SK-N-MC (cell line): Measurements from ENCODE around the gene FTCD.

Source experiments
- DNase-seq: peaks from one replicate; pipeline ENCODE4 v3.0.0-alpha.2; 2011; ENCODE audit warnings: low read depth, low spot score
- H3K27ac ChIP-seq: fragments of 200-600 bp; sonication (generic); 2 replicates; pipeline ENCODE4 v1.5.1; 2016; ENCODE audit warnings: mixed run types
- H3K36me3 ChIP-seq: fragments of 200-600 bp; sonication (generic); 2 replicates; pipeline ENCODE4 v1.6.1; 2017; ENCODE audit warnings: antibody characterized with exemption, low read length, mixed read lengths; ENCODE audit not compliant: insufficient read depth
- H3K4me3 ChIP-seq: fragments of 200-600 bp; sonication (generic); 2 replicates; pipeline ENCODE4 v1.5.1; 2016
- H3K9ac ChIP-seq: fragments of 200-600 bp; sonication (generic); 2 replicates; pipeline ENCODE4 v1.8.0; 2017; ENCODE audit warnings: mixed run types, mixed read lengths; ENCODE audit not compliant: insufficient read length
- H3K9me3 ChIP-seq: fragments of 200-600 bp; sonication (generic); 2 replicates; pipeline ENCODE4 v1.6.1; 2017; ENCODE audit warnings: low read depth, mild to moderate bottlenecking, antibody characterized with exemption, low read length, moderate library complexity, mixed read lengths
- EZH2 ChIP-seq: fragments of 200-600 bp; sonication (generic); IDR thresholded peaks from one replicate; pipeline ENCODE4 v1.6.1; 2017; ENCODE audit warnings: antibody characterized with exemption
- FOXP2 ChIP-seq: optimal IDR thresholded peaks from 2 replicates; pipeline ENCODE3; 2011; ENCODE audit warnings: mild to moderate bottlenecking, moderate library complexity; ENCODE audit not compliant: insufficient read depth; ENCODE audit errors: extremely low read length, control extremely low read depth
- POLR2AphosphoS5 ChIP-seq: IDR thresholded peaks from 2 replicates; pipeline ENCODE4 v1.6.1; 2012; ENCODE audit warnings: mild to moderate bottlenecking, low read depth, low read length, borderline replicate concordance

FTCD gene

GRCh38 chr21:46119637-46120271, 35.6 kb downstream of the FTCD start:
- no peak overlapping the region for H3K9ac ChIP-seq
- no peak for DNase-seq
- H3K36me3 ChIP-seq: peaks cover 3% of the 10 kb centered on the region; the same call in 1 of the 2 replicates
- no peaks in the 10 kb centered on the region for H3K9me3 ChIP-seq
- no peak overlapping the region for H3K27ac ChIP-seq
- no peak overlapping the region for H3K4me3 ChIP-seq
- no peak for TF ChIP-seq EZH2
- TF ChIP-seq POLR2AphosphoS5: no peak
- TF ChIP-seq FOXP2: no peak

DNA sequence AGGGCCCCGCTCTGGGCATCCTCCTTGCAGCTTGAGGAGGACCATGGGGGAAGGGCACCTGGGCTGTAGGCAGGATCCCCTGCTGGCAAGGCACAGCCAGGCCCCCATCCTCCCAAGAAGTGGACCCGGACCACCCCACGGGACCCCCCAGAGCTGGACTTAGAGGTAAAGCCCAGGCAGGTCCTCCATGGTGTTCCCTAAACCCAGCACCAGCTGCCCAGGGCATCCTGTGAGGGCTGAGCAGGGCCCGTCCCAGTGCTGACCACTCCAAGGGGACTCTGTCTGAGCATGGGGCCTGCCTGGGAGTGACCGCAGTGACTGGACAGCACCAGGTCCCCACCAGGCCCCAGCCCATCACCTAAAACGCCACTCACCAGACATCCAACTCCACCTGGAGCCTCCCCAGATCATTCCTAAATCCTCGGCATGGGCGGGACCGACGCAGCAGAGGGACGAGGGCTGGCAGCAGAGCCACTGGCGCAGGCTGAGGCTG, 36.2 kb downstream of the FTCD start:
- DNase-seq: no peak
- no peak overlapping the region for H3K9ac ChIP-seq
- H3K4me3 ChIP-seq: no peak overlapping the region
- TF ChIP-seq EZH2 (no peak), FOXP2 (no peak), POLR2AphosphoS5 (no peak)
- H3K27ac ChIP-seq: no peak overlapping the region
- H3K9me3 ChIP-seq: no peaks in the 10 kb centered on the region
- peaks cover 5% of the 10 kb centered on the region; the same call in 1 of the 2 replicates for H3K36me3 ChIP-seq

DNA sequence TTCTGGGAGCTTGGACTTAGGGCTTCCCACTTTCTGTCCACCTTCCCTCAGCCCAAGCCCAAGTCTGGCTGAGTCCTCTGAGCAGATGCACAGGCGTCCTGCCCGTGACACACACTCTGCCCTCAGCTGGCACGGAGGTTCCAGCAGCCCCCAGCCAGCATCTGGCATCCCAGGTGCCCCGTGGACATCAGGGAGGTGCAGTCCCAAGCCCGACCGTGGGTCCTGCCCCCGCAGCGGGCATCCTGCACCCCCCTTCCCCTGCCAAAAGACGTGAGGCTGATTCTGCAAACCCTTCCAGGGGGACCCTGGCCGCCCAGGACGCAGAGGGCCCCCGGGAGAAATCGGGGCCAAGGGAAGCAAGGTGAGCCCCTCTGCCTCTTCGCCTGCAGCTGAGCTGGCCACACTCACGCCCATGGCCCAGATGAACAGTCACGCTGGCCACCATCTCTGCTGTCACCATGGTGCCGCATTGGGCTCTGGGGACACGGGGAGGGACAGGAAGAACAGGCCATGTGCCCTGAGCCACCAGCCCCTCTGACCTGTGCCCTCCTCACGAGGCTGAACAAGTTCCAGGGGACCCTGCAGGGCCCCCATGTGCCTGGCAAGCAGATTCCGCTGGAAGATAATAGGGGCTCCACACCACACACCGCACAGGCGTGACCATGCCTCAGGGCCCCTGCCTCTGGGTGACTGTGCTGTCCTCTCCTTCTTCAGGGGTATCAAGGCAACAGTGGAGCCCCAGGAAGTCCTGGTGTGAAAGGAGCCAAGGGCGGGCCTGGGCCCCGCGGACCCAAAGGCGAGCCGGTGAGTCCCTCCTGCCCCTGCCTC, 36.8 kb downstream of the FTCD start:
- no peak overlapping the region for H3K27ac ChIP-seq
- no peak overlapping the region for H3K4me3 ChIP-seq
- peaks cover 9% of the 10 kb centered on the region; the same call in 1 of the 2 replicates for H3K36me3 ChIP-seq
- TF ChIP-seq EZH2: no peak
- no peak for TF ChIP-seq POLR2AphosphoS5
- no peak for TF ChIP-seq FOXP2
- no peak for DNase-seq
- no peaks in the 10 kb centered on the region for H3K9me3 ChIP-seq
- no peak overlapping the region for H3K9ac ChIP-seq

GRCh38 chr21:46117586-46118315, 37.6 kb downstream of the FTCD start:
- no peaks in the 10 kb centered on the region for H3K9me3 ChIP-seq
- no peak overlapping the region for H3K27ac ChIP-seq
- no peak for DNase-seq
- H3K9ac ChIP-seq: no peak overlapping the region
- peaks cover 13% of the 10 kb centered on the region; the same call in 1 of the 2 replicates for H3K36me3 ChIP-seq
- TF ChIP-seq EZH2 (no peak), FOXP2 (no peak), POLR2AphosphoS5 (no peak)
- no peak overlapping the region for H3K4me3 ChIP-seq

DNA sequence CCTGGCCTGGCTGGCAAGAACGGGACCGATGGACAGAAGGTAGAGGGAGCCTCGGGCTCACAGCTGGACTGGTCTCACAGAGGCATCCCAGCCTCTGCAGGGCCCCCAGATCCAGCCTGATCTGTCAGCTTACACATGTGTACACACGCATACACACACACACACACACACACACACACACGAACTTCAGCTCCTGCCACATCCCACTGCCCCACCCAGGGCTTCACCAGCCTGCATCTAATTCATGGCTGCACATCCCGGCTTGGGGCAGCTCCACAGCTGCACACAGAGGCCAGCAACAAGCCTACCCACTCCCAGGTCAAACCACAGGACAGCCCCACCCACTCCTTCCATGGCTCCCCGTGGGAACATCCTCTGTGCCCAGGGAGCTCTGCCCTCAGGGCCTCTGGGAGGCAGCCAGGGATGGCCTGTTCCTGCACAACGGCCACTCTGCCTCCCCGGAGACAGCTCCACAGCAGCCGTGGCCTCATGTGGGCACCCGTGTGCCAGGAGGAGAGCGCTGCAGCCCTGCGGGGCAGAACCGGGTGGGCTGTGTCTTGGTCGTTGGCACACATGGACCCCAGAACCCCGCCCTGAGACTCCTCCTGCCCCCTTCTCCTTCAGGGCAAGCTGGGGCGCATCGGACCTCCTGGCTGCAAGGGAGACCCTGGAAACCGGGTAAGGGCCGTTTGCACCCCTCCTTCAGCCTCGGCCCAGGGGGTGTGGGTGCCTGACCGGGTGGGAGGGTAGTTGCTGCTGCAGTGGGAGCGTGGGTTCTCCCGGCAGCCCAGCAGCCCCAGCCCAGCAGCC, 38.4 kb downstream of the FTCD start:
- TF ChIP-seq POLR2AphosphoS5 (no peak), FOXP2 (no peak), EZH2 (no peak)
- Histone ChIP-seq H3K9me3 (no peaks in the 10 kb centered on the region), H3K4me3 (no peak overlapping the region), H3K9ac (no peak overlapping the region), H3K27ac (no peak overlapping the region), H3K36me3 (peaks cover 17% of the 10 kb centered on the region; the same call in 1 of the 2 replicates)
- no peak for DNase-seq

DNA sequence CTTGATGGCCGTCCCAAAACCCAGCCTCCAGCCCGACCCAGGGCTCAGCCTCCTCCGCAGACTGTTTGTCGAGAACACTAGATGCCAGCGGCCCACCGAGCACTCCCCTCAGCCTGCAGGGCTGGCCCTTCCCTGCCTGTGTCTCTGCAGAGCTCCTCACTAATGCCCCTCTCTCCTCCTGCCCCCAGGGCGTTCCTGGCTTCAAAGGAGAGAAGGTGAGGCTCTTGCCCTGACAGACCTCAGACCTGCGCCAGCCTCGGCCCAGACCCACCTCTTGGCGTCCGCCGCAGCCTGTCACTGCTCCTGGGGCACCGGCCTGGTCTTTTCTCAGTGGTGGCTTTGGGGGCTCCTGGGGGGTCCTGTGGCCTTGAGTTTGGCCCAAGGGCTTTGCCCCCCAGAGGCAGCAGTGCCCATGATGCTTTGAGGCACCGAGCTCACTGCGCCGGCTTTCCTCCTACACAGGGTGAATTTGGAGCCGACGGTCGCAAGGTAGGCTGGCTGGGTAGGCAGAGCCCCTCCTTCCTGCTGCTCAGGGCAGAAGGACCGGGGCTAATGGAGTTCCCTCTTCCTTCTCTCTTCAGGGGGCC, 39.1 kb downstream of the FTCD start:
- Histone ChIP-seq H3K4me3 (no peak overlapping the region), H3K9me3 (no peaks in the 10 kb centered on the region), H3K9ac (no peak overlapping the region), H3K27ac (no peak overlapping the region), H3K36me3 (peaks cover 17% of the 10 kb centered on the region; the same call in 1 of the 2 replicates)
- TF ChIP-seq EZH2 (no peak), FOXP2 (no peak), POLR2AphosphoS5 (no peak)
- DNase-seq: no peak

- H3K36me3 ChIP-seq: peaks cover 17% of the 10 kb centered on the region; the same call in 1 of the 2 replicates
- TF ChIP-seq EZH2: no peak
- no peak for TF ChIP-seq POLR2AphosphoS5
- TF ChIP-seq FOXP2: no peak
These were observed 39.8 kb downstream of the FTCD start for GRCh38 chr21:46115441-46116188.

More at GRCh38 chr21:46115441-46116188, 39.8 kb downstream of the FTCD start:
- no peak overlapping the region for H3K4me3 ChIP-seq
- H3K27ac ChIP-seq: no peak overlapping the region
- no peak for DNase-seq
- no peaks in the 10 kb centered on the region for H3K9me3 ChIP-seq
- no peak overlapping the region for H3K9ac ChIP-seq
